A549 (cell line): ENCODE results near the gene EPS8. TPM values are rescaled to one million over a fixed set of nuclear protein-coding genes. Genes with fewer than 3 reads are reported as not detected.

Experiments
- ATAC-seq, 2 experiments: fragments of 200-7000 bp in 1 of 2; fragments of >200 bp in 1 of 2; cut with Nextera tagmentation in 1 of 2; cut with Tn5 transposase in 1 of 2; 3 replicates each; pipeline versions ENCODE4 v1.8.0 to v1.9.1; 2018 to 2020; ENCODE audit warnings: mild to moderate bottlenecking in 1 of 2, moderate library complexity in 1 of 2
- CTCF ChIA-PET: fragments of 300-600 bp; sonication (Branson Sonifier 250); formaldehyde crosslinking; extraction: SDS; loops from one replicate; lab custom pipeline; 2021; ENCODE audit warnings: antibody characterized with exemption, inconsistent platforms; lab: Yijun Ruan, JAX
- POLR2A ChIA-PET: fragments of 350-600 bp; formaldehyde crosslinking; extraction: SDS; loops from one replicate; lab custom pipeline; 2021; ENCODE audit warnings: antibody characterized with exemption, inconsistent platforms; lab: Yijun Ruan, JAX
- DNase-seq, 2 experiments: peaks; one replicate each; pipeline versions ENCODE4 v3.0.0 to v3.0.0-alpha.2; 2011 to 2016; ENCODE audit warnings: low read depth in 1 of 2, low spot score in 1 of 2
- FAIRE-seq: peaks from 2 replicates; lab custom pipeline; 2011; peaks lifted over from hg19 to GRCh38; lab: Jason Lieb, UNC
- H3K27ac ChIP-seq, 2 experiments: fragments of >200 bp; sonication (Bioruptor Twin); formaldehyde crosslinking; 3 replicates each; pipeline ENCODE4 v1.5.1; 2016 to 2017
- H3K4me1 ChIP-seq: fragments of >200 bp; sonication (Bioruptor Twin); formaldehyde crosslinking; 3 replicates; pipeline ENCODE4 v1.6.1; 2016
- H3K4me2 ChIP-seq: fragments of >200 bp; sonication (Bioruptor Twin); formaldehyde crosslinking; 3 replicates; pipeline ENCODE4 v1.6.1; 2016
- H3K4me3 ChIP-seq: fragments of >200 bp; sonication (Bioruptor Twin); formaldehyde crosslinking; 3 replicates; pipeline ENCODE4 v1.5.1; 2016
- H3K9me3 ChIP-seq: fragments of >200 bp; sonication (Bioruptor Twin); formaldehyde crosslinking; 3 replicates; pipeline ENCODE4 v1.6.1; 2016
- ATOH8 ChIP-seq: fragments of 250-450 bp; sonication (Bioruptor Pico); IDR thresholded peaks from 2 replicates; pipeline ENCODE4 v1.5.0; 2020; ENCODE audit warnings: low read depth, mild to moderate bottlenecking, moderate library complexity
- CBX8 ChIP-seq: fragments of 200-600 bp; sonication (generic); IDR thresholded peaks from 2 replicates; pipeline ENCODE4 v1.6.1; 2016
- CHD2 ChIP-seq: fragments of 150-350 bp; IDR thresholded peaks from 2 replicates; pipeline ENCODE4 v1.6.1; 2014; ENCODE audit warnings: low read length; ENCODE audit not compliant: partially characterized antibody
- EHF ChIP-seq: fragments of 250-450 bp; sonication (Bioruptor Pico); IDR thresholded peaks from 2 replicates; pipeline ENCODE4 v1.5.0; 2020; ENCODE audit warnings: mild to moderate bottlenecking
- FOSB ChIP-seq: fragments of 250-450 bp; sonication (Bioruptor Pico); IDR thresholded peaks from 2 replicates; pipeline ENCODE4 v1.5.0; 2020; ENCODE audit warnings: mild to moderate bottlenecking, moderate library complexity
- KDM1A ChIP-seq: fragments of 200-600 bp; sonication (generic); IDR thresholded peaks from 2 replicates; pipeline ENCODE4 v1.6.1; 2016; ENCODE audit warnings: low read depth, mild to moderate bottlenecking
- NFE2L2 ChIP-seq: fragments of 150-350 bp; conservative IDR thresholded peaks from 2 replicates; pipeline ENCODE4 v1.6.1; 2014; ENCODE audit warnings: low read length
- RARB ChIP-seq: fragments of 250-450 bp; sonication (Bioruptor Pico); IDR thresholded peaks from 2 replicates; pipeline ENCODE4 v1.8.0; 2021; ENCODE audit warnings: mild to moderate bottlenecking, moderate library complexity
- RCOR1 ChIP-seq: fragments of 150-350 bp; IDR thresholded peaks from 2 replicates; pipeline ENCODE4 v1.6.1; 2014; ENCODE audit warnings: antibody characterized with exemption, low read length, low read depth
- RNF2 ChIP-seq: fragments of 200-600 bp; sonication (generic); IDR thresholded peaks from 2 replicates; pipeline ENCODE4 v1.6.1; 2016; ENCODE audit warnings: low read depth, mild to moderate bottlenecking, antibody characterized with exemption, moderate library complexity, borderline replicate concordance
- TP53 ChIP-seq: fragments of 250-450 bp; sonication (Bioruptor Pico); IDR thresholded peaks from 2 replicates; pipeline ENCODE4 v1.5.0; 2021; ENCODE audit warnings: mild to moderate bottlenecking, moderate library complexity
- USF2 ChIP-seq: fragments of 450-650 bp; IDR thresholded peaks from 2 replicates; pipeline ENCODE4 v1.6.1; 2014; ENCODE audit warnings: antibody characterized with exemption
- ZC3H11A ChIP-seq: fragments of 450-650 bp; IDR thresholded peaks from 2 replicates; pipeline ENCODE4 v1.6.1; 2014; ENCODE audit warnings: antibody characterized with exemption, mild to moderate bottlenecking
- ZSCAN20 ChIP-seq: fragments of 250-450 bp; sonication (Bioruptor Pico); IDR thresholded peaks from 2 replicates; pipeline ENCODE4 v1.8.0; 2022; ENCODE audit warnings: mild to moderate bottlenecking, moderate library complexity
- whole genome bisulfite sequencing: methylation state at CpG from one replicate; pipeline ENCODE4 v1.1.6; 2017; ENCODE audit errors: missing lambda C conversion rate; 5-methylcytosine and 5-hydroxymethylcytosine counted together
- polyA plus RNA-seq, 4 experiments: library from polyadenylated mRNA; depleted of rRNA in 3 of 4; stranded (reverse); fragments of >200 nt; fragmentation: RNase III in 1 of 4; extraction: RNeasy Plus Mini Kit Qiagen cat#74134 plus additional on column Dnase treatment in 1 of 4; gene quantifications; 2 replicates in 3 of 4; 3 replicates in 1 of 4; pipeline ENCODE4 v1.2.3, GENCODE V29; 2011 to 2017
- TF ChIP-seq, protein P1 (sequence below): fragments of 200-600 bp; sonication (generic); IDR thresholded peaks from 2 replicates; pipeline ENCODE4 v1.6.1; 2016; ENCODE audit warnings: antibody characterized with exemption, mild to moderate bottlenecking, moderate library complexity

Gene EPS8
- polyA plus RNA-seq, 2 of the 4 experiments (the other 2 are of a cell fraction): 25.1 to 101 TPM

DNA sequence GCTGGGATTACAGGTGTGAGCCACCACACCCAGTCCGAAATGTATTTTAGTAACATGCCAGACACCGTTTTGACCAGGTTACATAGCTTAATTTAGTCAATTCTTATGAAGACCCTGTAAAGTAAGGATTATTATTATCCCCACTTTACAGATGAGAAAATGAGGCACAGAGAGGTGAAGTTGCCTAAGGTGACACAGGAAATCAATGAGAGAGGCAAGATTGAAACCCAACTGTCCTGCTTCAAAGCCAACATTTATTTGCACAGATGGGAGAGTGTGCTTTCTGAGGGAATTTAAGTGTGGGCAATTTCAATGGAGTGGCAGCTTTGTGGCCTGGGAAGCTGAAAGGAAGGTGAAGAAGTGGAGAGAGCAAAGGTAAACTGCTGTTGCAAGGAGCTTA is 19.1 kb upstream of the EPS8 start:
- no peak; a peak in 1 of 6 replicates for ATAC-seq

GRCh38 chr12:15806826-15807225 is 17.6 kb upstream of the EPS8 start:
- POLR2A ChIA-PET: no interaction called here
- CTCF ChIA-PET: no interaction called here
- Histone ChIP-seq H3K4me3 (no peak overlapping the region), H3K27ac (no peak overlapping the region), H3K4me2 (no peak overlapping the region), H3K4me1 (peaks cover 11% of the 10 kb centered on the region), H3K9me3 (no peaks in the 10 kb centered on the region)
- WGBS: 86% methylated on average over 1 of the region's 1 CpG
- no peak for DNase-seq
- no peak for FAIRE-seq
- no peak for ATAC-seq
- no peak for TF ChIP-seq RCOR1
- TF ChIP-seq ZSCAN20: no peak
- TF ChIP-seq ATOH8 (CRISPR knock-in tag): no peak
- TF ChIP-seq RARB (CRISPR knock-in tag): no peak
- no peak for TF ChIP-seq EHF (CRISPR knock-in tag)
- no peak for TF ChIP-seq FOSB
- no peak for TF ChIP-seq KDM1A

More for the DNA sequence above, 19.1 kb upstream of the EPS8 start:
- Histone ChIP-seq H3K4me1 (peaks cover 8% of the 10 kb centered on the region), H3K27ac (no peak overlapping the region; a peak in 1 of 6 replicates), H3K4me2 (peak overlapping the region; percentile 40; the same call in 1 of the 3 replicates), H3K9me3 (no peaks in the 10 kb centered on the region)
- no peak for DNase-seq
- 67% methylated on average over 2 of the region's 2 CpGs for WGBS
- POLR2A ChIA-PET: no interaction called here
- TF ChIP-seq NFE2L2: no peak
- no peak for TF ChIP-seq CBX8
- TF ChIP-seq, protein P1, sequence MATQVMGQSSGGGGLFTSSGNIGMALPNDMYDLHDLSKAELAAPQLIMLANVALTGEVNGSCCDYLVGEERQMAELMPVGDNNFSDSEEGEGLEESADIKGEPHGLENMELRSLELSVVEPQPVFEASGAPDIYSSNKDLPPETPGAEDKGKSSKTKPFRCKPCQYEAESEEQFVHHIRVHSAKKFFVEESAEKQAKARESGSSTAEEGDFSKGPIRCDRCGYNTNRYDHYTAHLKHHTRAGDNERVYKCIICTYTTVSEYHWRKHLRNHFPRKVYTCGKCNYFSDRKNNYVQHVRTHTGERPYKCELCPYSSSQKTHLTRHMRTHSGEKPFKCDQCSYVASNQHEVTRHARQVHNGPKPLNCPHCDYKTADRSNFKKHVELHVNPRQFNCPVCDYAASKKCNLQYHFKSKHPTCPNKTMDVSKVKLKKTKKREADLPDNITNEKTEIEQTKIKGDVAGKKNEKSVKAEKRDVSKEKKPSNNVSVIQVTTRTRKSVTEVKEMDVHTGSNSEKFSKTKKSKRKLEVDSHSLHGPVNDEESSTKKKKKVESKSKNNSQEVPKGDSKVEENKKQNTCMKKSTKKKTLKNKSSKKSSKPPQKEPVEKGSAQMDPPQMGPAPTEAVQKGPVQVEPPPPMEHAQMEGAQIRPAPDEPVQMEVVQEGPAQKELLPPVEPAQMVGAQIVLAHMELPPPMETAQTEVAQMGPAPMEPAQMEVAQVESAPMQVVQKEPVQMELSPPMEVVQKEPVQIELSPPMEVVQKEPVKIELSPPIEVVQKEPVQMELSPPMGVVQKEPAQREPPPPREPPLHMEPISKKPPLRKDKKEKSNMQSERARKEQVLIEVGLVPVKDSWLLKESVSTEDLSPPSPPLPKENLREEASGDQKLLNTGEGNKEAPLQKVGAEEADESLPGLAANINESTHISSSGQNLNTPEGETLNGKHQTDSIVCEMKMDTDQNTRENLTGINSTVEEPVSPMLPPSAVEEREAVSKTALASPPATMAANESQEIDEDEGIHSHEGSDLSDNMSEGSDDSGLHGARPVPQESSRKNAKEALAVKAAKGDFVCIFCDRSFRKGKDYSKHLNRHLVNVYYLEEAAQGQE: no peak
- TF ChIP-seq, all 56 proteins: peak for 0
- CTCF ChIA-PET: interaction anchor here (0.8 to 1.3 kb wide), 3 partner anchors 11 to 177 kb away, joined by 3 read pairs; no protein-coding TSS in a partner anchor
- no peak overlapping the region for H3K4me3 ChIP-seq
- no peak for FAIRE-seq

DNA sequence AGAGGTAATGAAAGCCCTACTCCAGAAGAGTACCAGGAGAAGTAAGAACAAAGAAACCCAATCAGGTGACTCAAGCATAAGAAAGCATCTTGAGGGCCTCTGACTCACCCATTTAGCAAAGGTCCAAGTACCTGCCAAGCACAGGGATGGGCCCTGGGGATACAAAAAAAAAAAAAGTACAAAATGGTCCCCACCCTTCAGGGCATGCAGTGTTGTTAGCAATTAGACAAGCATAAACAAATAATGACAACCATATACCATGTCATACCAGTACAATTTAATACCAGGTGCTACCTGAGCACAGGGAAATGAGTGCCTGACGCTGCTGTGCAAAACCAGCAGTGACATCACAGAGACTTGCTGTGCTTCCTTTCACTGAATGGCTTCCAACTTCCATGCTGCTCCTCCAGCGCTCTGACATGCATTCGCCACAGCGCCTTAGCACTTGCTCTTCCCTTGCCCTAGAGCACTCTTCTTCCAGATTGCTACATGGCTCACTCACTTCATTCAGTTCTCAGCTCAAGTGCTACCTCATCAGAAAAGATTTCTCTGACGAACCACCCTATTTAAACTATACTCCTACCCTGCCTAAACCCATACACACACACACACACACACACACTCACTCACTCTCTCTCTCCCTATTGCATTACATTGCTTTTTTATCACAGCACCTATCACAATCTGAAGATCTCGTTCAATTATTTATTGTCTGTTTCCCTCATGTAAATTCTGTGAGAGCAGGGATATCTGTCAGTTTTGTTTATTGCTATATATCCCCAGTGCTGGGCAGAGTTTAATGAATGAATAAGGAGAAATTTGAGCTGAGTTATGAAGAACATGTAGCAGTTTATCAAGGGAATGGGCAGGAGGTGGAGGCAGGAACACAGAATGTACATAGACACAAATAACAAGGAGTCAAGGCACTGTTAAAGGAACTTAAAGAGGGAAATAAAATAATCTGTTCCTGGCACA is 12.9 kb upstream of the EPS8 start:
- ATAC-seq (peak; percentile 47 to 54), FAIRE-seq (peak; percentile 32)

More for the DNA sequence above, 12.9 kb upstream of the EPS8 start:
- TF ChIP-seq USF2 (no peak), CHD2 (no peak), ZC3H11A (no peak), RNF2 (no peak), TP53 (CRISPR knock-in tag) (no peak)
- no peaks in the 10 kb centered on the region for H3K9me3 ChIP-seq
- POLR2A ChIA-PET: no interaction called here
- peak in 1 of 2 experiments; percentile 26 for DNase-seq
- H3K4me2 ChIP-seq: 0 out of 3 replicates have a peak overlapping the region, but pooled peaks have one; percentile 7
- H3K27ac ChIP-seq: no peak overlapping the region
- no peak overlapping the region for H3K4me3 ChIP-seq
- CTCF ChIA-PET: interaction anchor here (0.8 to 1.2 kb wide), 3 partner anchors 13 to 213 kb away, joined by 3 read pairs; partner anchors contain the start of gene EPS8
- H3K4me1 ChIP-seq: peaks cover 47% of the 10 kb centered on the region
- WGBS: 82% methylated on average over 6 of the region's 6 CpGs
